SU-DHL-6 (cell line): ENCODE data around the gene SDK1.

Experiments
- H2AFZ ChIP-seq: fragments of 200-600 bp; sonication (generic); 2 replicates; pipeline ENCODE4 v1.6.1; 2014; ENCODE audit warnings: low read depth, mild to moderate bottlenecking, moderate library complexity, mixed read lengths, antibody characterized with exemption, low read length; ENCODE audit not compliant: severe bottlenecking
- H3F3A ChIP-seq: fragments of 200-600 bp; shearing (Covaris generic); 2 replicates; pipeline ENCODE4 v1.6.0; 2016; ENCODE audit warnings: antibody characterized with exemption, mild to moderate bottlenecking; ENCODE audit not compliant: insufficient read depth
- H3K27ac ChIP-seq: fragments of 200-600 bp; sonication (generic); 2 replicates; pipeline ENCODE4 v1.5.1; 2016; ENCODE audit warnings: low read depth, mild to moderate bottlenecking, low read length, moderate library complexity, mixed read lengths
- H3K27me3 ChIP-seq: fragments of 200-600 bp; sonication (generic), shearing (Covaris generic); 2 replicates; pipeline ENCODE4 v1.6.0; 2014; ENCODE audit warnings: mild to moderate bottlenecking, low read length
- H3K36me3 ChIP-seq: fragments of 200-600 bp; sonication (generic); 2 replicates; pipeline ENCODE4 v1.6.1; 2014; ENCODE audit warnings: mild to moderate bottlenecking, low read length, mixed read lengths
- H3K4me2 ChIP-seq: fragments of 300-600, 200-600 bp; shearing (Covaris generic), sonication (generic); 2 replicates; pipeline ENCODE4 v1.6.0; 2014; ENCODE audit warnings: low read length, low read depth, mild to moderate bottlenecking; ENCODE audit not compliant: poor library complexity, severe bottlenecking
- H3K4me3 ChIP-seq: fragments of 200-600 bp; sonication (generic); 2 replicates; pipeline ENCODE4 v1.5.1; 2014; ENCODE audit warnings: antibody characterized with exemption, low read length, mild to moderate bottlenecking, mixed read lengths; ENCODE audit not compliant: insufficient read depth, poor library complexity, severe bottlenecking
- H3K79me2 ChIP-seq: fragments of 200-600 bp; sonication (generic); 2 replicates; pipeline ENCODE4 v1.6.1; 2014; ENCODE audit warnings: mild to moderate bottlenecking, low read length, moderate library complexity; ENCODE audit not compliant: insufficient read depth
- H3K9ac ChIP-seq: fragments of 200-600 bp; sonication (generic); 2 replicates; pipeline ENCODE4 v1.7.0; 2014; ENCODE audit warnings: mild to moderate bottlenecking, low read length
- H3K9me2 ChIP-seq: fragments of 200-600 bp; sonication (generic); replicated peaks from 2 replicates; pipeline ENCODE4 v1.6.1; 2014; ENCODE audit warnings: low read length; ENCODE audit not compliant: insufficient read depth
- H3K9me3 ChIP-seq: fragments of 200-600 bp; sonication (generic); 2 replicates; pipeline ENCODE4 v1.6.1; 2014; ENCODE audit warnings: low read length, mixed read lengths; ENCODE audit not compliant: insufficient read depth
- H4K20me1 ChIP-seq: fragments of 200-600 bp; sonication (generic); 2 replicates; pipeline ENCODE4 v1.6.1; 2014; ENCODE audit warnings: low read depth, mild to moderate bottlenecking, antibody characterized with exemption, low read length, moderate library complexity, mixed read lengths
- EZH2phosphoT487 ChIP-seq: fragments of 200-600 bp; sonication (generic), shearing (Covaris generic); conservative IDR thresholded peaks from 2 replicates; pipeline ENCODE4 v1.6.1; 2018; ENCODE audit warnings: mild to moderate bottlenecking, antibody characterized with exemption, low read length, moderate library complexity, mixed read lengths
- TF ChIP-seq, protein P1 (sequence below): fragments of 200-600 bp; sonication (generic); IDR thresholded peaks from one replicate; pipeline ENCODE4 v1.5.1; 2017; ENCODE audit warnings: antibody characterized with exemption, mild to moderate bottlenecking, low read length, moderate library complexity; ENCODE audit not compliant: insufficient read depth, poor library complexity, severe bottlenecking

Gene SDK1

GRCh38 chr7:4184653-4185052 is 883.6 kb downstream of the SDK1 start:
- Histone ChIP-seq H3K4me2 (no peak overlapping the region), H3K79me2 (no peaks in the 10 kb centered on the region), H4K20me1 (no peaks in the 10 kb centered on the region), H3K9me3 (no peaks in the 10 kb centered on the region), H3K9me2 (no peaks in the 10 kb centered on the region), H3K9ac (no peak overlapping the region), H2AFZ (no peak overlapping the region), H3F3A (no peaks in the 10 kb centered on the region), H3K36me3 (no peaks in the 10 kb centered on the region), H3K4me3 (no peak overlapping the region), H3K27me3 (no peaks in the 10 kb centered on the region), H3K27ac (no peak overlapping the region)
- TF ChIP-seq, protein P1, sequence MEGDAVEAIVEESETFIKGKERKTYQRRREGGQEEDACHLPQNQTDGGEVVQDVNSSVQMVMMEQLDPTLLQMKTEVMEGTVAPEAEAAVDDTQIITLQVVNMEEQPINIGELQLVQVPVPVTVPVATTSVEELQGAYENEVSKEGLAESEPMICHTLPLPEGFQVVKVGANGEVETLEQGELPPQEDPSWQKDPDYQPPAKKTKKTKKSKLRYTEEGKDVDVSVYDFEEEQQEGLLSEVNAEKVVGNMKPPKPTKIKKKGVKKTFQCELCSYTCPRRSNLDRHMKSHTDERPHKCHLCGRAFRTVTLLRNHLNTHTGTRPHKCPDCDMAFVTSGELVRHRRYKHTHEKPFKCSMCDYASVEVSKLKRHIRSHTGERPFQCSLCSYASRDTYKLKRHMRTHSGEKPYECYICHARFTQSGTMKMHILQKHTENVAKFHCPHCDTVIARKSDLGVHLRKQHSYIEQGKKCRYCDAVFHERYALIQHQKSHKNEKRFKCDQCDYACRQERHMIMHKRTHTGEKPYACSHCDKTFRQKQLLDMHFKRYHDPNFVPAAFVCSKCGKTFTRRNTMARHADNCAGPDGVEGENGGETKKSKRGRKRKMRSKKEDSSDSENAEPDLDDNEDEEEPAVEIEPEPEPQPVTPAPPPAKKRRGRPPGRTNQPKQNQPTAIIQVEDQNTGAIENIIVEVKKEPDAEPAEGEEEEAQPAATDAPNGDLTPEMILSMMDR: no peak
- no peak for TF ChIP-seq EZH2phosphoT487

DNA sequence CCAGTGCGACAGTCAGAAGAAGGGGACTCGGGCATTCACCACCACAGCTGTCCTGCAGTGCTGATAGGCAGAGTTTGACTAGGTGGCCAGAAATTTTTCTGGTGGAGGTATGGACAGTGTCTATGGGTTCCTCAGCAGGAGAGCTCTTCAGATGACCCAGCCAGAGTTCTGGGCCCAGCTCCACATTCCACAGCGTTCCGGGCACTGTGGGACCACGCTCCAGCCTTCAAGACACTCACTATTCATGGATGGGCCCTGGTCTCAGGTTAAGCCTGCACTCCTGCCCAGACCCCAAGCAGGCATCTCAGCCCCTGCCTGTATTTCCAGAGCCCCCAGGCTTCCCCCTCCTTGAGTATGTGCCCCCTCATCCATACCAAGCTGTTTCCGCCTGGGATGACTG is 884.1 kb downstream of the SDK1 start:
- Histone ChIP-seq H3K9ac (no peak overlapping the region), H3K4me3 (no peak overlapping the region), H3K4me2 (no peak overlapping the region), H3K9me2 (no peaks in the 10 kb centered on the region), H4K20me1 (no peaks in the 10 kb centered on the region), H3F3A (no peaks in the 10 kb centered on the region), H3K36me3 (no peaks in the 10 kb centered on the region), H3K9me3 (no peaks in the 10 kb centered on the region), H2AFZ (no peak overlapping the region), H3K27ac (no peak overlapping the region), H3K27me3 (no peaks in the 10 kb centered on the region), H3K79me2 (no peaks in the 10 kb centered on the region)
- TF ChIP-seq, protein P1: no peak
- no peak for TF ChIP-seq EZH2phosphoT487

- no peak overlapping the region for H3K9ac ChIP-seq
- no peak overlapping the region for H3K4me2 ChIP-seq
- H3K4me3 ChIP-seq: no peak overlapping the region
- no peaks in the 10 kb centered on the region for H3K27me3 ChIP-seq
- no peaks in the 10 kb centered on the region for H4K20me1 ChIP-seq
- H3K9me3 ChIP-seq: no peaks in the 10 kb centered on the region
- no peaks in the 10 kb centered on the region for H3K36me3 ChIP-seq
- H3K79me2 ChIP-seq: no peaks in the 10 kb centered on the region
- no peaks in the 10 kb centered on the region for H3K9me2 ChIP-seq
- no peaks in the 10 kb centered on the region for H3F3A ChIP-seq
- H3K27ac ChIP-seq: no peak overlapping the region
- no peak overlapping the region for H2AFZ ChIP-seq
- TF ChIP-seq, protein P1: no peak
- TF ChIP-seq EZH2phosphoT487: no peak
These were observed 884.9 kb downstream of the SDK1 start for GRCh38 chr7:4185721-4186512.
